ENCODE data around the gene ZNF221.
A peak's percentile ranks its signal among the peaks of the same experiment; 100 is the strongest.
"Not testable (repeated sequence)": the region's sequence is repeated elsewhere in the genome, so short reads cannot be mapped to it uniquely, and the experiment has no call there.

The ZNF221 gene

GRCh38 chr19:43934985-43935708, 15.9 kb upstream of the ZNF221 start, which contains the start of gene ZNF45:
ZNF45 (minus strand) TSS chr19:43935282; CDS start chr19:43922185, 13,097 bp downstream.
- H3K36me3 ChIP-seq (ENCODE audit: insufficient read depth, low read length) = peaks cover 25% of the 10 kb centered on the region
- H2AFZ ChIP-seq (ENCODE audit: low read depth, low read length) = peak within 1 kb of the TSS; percentile 99
- peak within 1 kb of the TSS; percentile 81 for H3K4me3 ChIP-seq (ENCODE audit: low read length)

GRCh38 chr19:43936188-43936587, 14.8 kb upstream of the ZNF221 start:
- peaks cover 13% of the 10 kb centered on the region for H3K4me1 ChIP-seq (ENCODE audit: insufficient read depth, low read length)
- peaks cover 19% of the 10 kb centered on the region for H3K36me3 ChIP-seq (ENCODE audit: insufficient read depth, low read length)
- H3K4me3 ChIP-seq (ENCODE audit: low read length) = no peak overlapping the region
- H3K27me3 ChIP-seq (ENCODE audit: insufficient read depth, low read length) = no peaks in the 10 kb centered on the region
- no peaks in the 10 kb centered on the region for H3K9me3 ChIP-seq (ENCODE audit: low read length)
- peak overlapping the region; percentile 99 for H2AFZ ChIP-seq (ENCODE audit: low read depth, low read length)

More at GRCh38 chr19:43934985-43935708, 15.9 kb upstream of the ZNF221 start, which contains the start of gene ZNF45:
- H3K27me3 ChIP-seq (ENCODE audit: insufficient read depth, low read length) = no peaks in the 10 kb centered on the region
- H3K4me1 ChIP-seq (ENCODE audit: insufficient read depth, low read length) = peaks cover 13% of the 10 kb centered on the region
- no peaks in the 10 kb centered on the region for H3K9me3 ChIP-seq (ENCODE audit: low read length)

GRCh38 chr19:43939557-43940260, 11.3 kb upstream of the ZNF221 start:
- Histone ChIP-seq H3K4me3 (ENCODE audit: low read length) (no peak overlapping the region), H3K9me3 (ENCODE audit: low read length) (no peaks in the 10 kb centered on the region), H2AFZ (ENCODE audit: low read depth, low read length) (no peak overlapping the region), H3K36me3 (ENCODE audit: insufficient read depth, low read length) (no peaks in the 10 kb centered on the region), H3K27me3 (ENCODE audit: insufficient read depth, low read length) (no peaks in the 10 kb centered on the region), H3K4me1 (ENCODE audit: insufficient read depth, low read length) (peaks cover 4% of the 10 kb centered on the region)

DNA sequence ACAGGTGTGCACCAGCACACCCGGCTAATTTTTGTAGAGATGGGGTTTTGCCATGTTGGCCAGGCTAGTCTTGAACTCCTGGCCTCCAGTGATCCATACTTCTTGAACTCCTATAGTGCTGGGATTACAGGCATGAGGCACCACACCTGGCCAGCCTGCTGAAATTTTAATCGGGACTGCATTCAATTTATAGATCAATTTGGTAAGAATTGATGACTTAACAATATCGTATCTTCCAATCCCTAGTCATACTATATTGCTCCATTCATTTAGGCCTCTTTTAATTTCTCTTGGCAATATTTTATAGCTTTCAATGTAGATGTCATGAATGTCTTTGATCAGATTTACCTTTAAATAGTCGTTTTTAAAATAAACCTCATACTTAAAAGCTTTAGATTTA, 10.3 kb upstream of the ZNF221 start:
- Histone ChIP-seq H3K4me1 (ENCODE audit: insufficient read depth, low read length) (peaks cover 1% of the 10 kb centered on the region), H3K27me3 (ENCODE audit: insufficient read depth, low read length) (no peaks in the 10 kb centered on the region), H2AFZ (ENCODE audit: low read depth, low read length) (no peak overlapping the region), H3K9me3 (ENCODE audit: low read length) (no peaks in the 10 kb centered on the region), H3K36me3 (ENCODE audit: insufficient read depth, low read length) (no peaks in the 10 kb centered on the region), H3K4me3 (ENCODE audit: low read length) (no peak overlapping the region)

DNA sequence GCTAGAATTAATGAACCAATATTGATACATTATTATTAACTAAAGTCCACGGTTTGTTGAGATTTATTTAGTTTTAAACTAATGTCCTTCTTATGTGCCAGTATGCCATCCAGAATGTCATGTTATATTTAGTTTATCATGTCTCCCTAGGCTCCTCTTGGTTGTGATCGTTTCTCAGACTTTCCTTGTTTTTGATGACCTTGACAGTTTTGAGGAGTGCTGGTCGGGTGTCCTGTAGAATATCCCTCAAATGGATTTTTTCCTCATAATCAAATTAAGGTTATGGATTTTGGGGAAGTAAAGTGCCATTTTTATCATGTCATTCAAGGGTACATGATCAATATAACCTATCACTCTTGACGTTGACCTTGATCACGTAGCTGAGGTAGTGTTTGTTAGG, 9.8 kb upstream of the ZNF221 start:
- Histone ChIP-seq H3K9me3 (ENCODE audit: low read length) (no peaks in the 10 kb centered on the region), H3K4me1 (ENCODE audit: insufficient read depth, low read length) (no peaks in the 10 kb centered on the region), H3K4me3 (ENCODE audit: low read length) (no peak overlapping the region), H2AFZ (ENCODE audit: low read depth, low read length) (no peak overlapping the region), H3K27me3 (ENCODE audit: insufficient read depth, low read length) (no peaks in the 10 kb centered on the region), H3K36me3 (ENCODE audit: insufficient read depth, low read length) (no peaks in the 10 kb centered on the region)

GRCh38 chr19:43947412-43947811, 3.6 kb upstream of the ZNF221 start:
- H3K36me3 ChIP-seq (ENCODE audit: insufficient read depth, low read length); H3K27me3 ChIP-seq (ENCODE audit: insufficient read depth, low read length); H3K4me3 ChIP-seq (ENCODE audit: low read length); H2AFZ ChIP-seq (ENCODE audit: low read depth, low read length); H3K4me1 ChIP-seq (ENCODE audit: insufficient read depth, low read length): not testable (repeated sequence)
- peaks cover 15% of the 10 kb centered on the region for H3K9me3 ChIP-seq (ENCODE audit: low read length)

- not testable (repeated sequence) for H3K4me3 ChIP-seq (ENCODE audit: low read length); H2AFZ ChIP-seq (ENCODE audit: low read depth, low read length); H3K27me3 ChIP-seq (ENCODE audit: insufficient read depth, low read length); H3K4me1 ChIP-seq (ENCODE audit: insufficient read depth, low read length); H3K36me3 ChIP-seq (ENCODE audit: insufficient read depth, low read length)
- peaks cover 22% of the 10 kb centered on the region for H3K9me3 ChIP-seq (ENCODE audit: low read length)
These were observed 1.2 kb upstream of the ZNF221 start for GRCh38 chr19:43949803-43950202.

GRCh38 chr19:43956827-43957226, 5.8 kb downstream of the ZNF221 start:
- no peak overlapping the region for H2AFZ ChIP-seq (ENCODE audit: low read depth, low read length)
- peaks cover 44% of the 10 kb centered on the region for H3K9me3 ChIP-seq (ENCODE audit: low read length)
- no peaks in the 10 kb centered on the region for H3K27me3 ChIP-seq (ENCODE audit: insufficient read depth, low read length)
- H3K4me3 ChIP-seq (ENCODE audit: low read length) = no peak overlapping the region
- peaks cover 25% of the 10 kb centered on the region for H3K36me3 ChIP-seq (ENCODE audit: insufficient read depth, low read length)
- peaks cover 4% of the 10 kb centered on the region for H3K4me1 ChIP-seq (ENCODE audit: insufficient read depth, low read length)

DNA sequence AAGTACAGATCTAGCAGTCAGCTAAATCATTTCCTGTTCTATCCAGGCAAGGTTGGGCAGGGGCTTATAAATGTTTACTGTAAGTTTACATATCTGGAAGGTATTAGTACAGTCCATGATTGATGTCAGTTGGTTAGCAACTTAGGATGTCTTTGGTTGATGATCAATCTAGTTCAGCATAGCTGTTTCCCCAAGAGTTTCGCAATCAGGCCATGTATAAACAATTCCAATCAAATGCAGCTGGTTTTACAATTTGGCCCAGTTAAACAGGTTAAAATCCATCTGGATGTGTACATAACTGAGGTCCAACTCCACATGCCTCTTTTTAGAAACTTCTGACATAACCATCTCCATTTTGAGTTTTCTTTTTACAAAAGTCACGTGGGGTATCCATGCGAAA, 6.9 kb downstream of the ZNF221 start:
- no peaks in the 10 kb centered on the region for H3K27me3 ChIP-seq (ENCODE audit: insufficient read depth, low read length)
- H2AFZ ChIP-seq (ENCODE audit: low read depth, low read length) = no peak overlapping the region
- peaks cover 43% of the 10 kb centered on the region for H3K9me3 ChIP-seq (ENCODE audit: low read length)
- H3K4me3 ChIP-seq (ENCODE audit: low read length) = no peak overlapping the region
- H3K36me3 ChIP-seq (ENCODE audit: insufficient read depth, low read length) = peaks cover 32% of the 10 kb centered on the region
- H3K4me1 ChIP-seq (ENCODE audit: insufficient read depth, low read length) = no peaks in the 10 kb centered on the region

GRCh38 chr19:43960411-43960810, 9.4 kb downstream of the ZNF221 start:
- no peaks in the 10 kb centered on the region for H3K4me1 ChIP-seq (ENCODE audit: insufficient read depth, low read length)
- H3K9me3 ChIP-seq (ENCODE audit: low read length) = peaks cover 53% of the 10 kb centered on the region
- H2AFZ ChIP-seq (ENCODE audit: low read depth, low read length) = no peak overlapping the region
- H3K27me3 ChIP-seq (ENCODE audit: insufficient read depth, low read length) = no peaks in the 10 kb centered on the region
- H3K4me3 ChIP-seq (ENCODE audit: low read length) = no peak overlapping the region
- H3K36me3 ChIP-seq (ENCODE audit: insufficient read depth, low read length) = peaks cover 41% of the 10 kb centered on the region

DNA sequence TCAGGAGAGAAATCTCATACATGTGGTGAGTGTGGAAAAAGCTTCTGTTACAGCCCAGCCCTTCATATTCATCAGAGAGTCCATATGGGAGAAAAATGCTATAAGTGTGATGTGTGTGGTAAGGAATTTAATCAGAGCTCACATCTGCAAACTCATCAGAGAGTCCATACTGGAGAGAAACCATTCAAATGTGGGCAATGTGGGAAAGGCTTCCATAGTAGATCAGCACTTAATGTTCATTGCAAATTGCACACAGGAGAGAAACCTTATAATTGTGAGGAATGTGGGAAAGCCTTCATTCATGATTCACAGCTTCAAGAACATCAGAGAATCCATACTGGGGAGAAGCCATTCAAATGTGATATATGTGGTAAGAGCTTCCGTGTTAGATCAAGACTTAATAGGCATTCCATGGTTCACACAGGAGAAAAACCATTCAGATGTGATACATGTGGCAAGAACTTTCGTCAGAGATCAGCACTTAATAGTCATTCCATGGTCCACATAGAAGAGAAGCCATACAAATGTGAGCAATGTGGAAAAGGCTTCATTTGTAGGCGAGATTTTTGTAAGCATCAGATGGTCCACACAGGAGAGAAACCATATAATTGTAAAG, 15.2 kb downstream of the ZNF221 start:
- Histone ChIP-seq H3K4me3 (ENCODE audit: low read length) (no peak overlapping the region), H3K4me1 (ENCODE audit: insufficient read depth, low read length) (no peaks in the 10 kb centered on the region), H3K36me3 (ENCODE audit: insufficient read depth, low read length) (peaks cover 84% of the 10 kb centered on the region), H3K27me3 (ENCODE audit: insufficient read depth, low read length) (no peaks in the 10 kb centered on the region), H3K9me3 (ENCODE audit: low read length) (peaks cover 77% of the 10 kb centered on the region), H2AFZ (ENCODE audit: low read depth, low read length) (no peak overlapping the region)

- H2AFZ ChIP-seq (ENCODE audit: low read depth, low read length) = no peak overlapping the region
- H3K4me3 ChIP-seq (ENCODE audit: low read length) = no peak overlapping the region
- no peaks in the 10 kb centered on the region for H3K4me1 ChIP-seq (ENCODE audit: insufficient read depth, low read length)
- H3K36me3 ChIP-seq (ENCODE audit: insufficient read depth, low read length) = peaks cover 4% of the 10 kb centered on the region
- no peaks in the 10 kb centered on the region for H3K27me3 ChIP-seq (ENCODE audit: insufficient read depth, low read length)
- H3K9me3 ChIP-seq (ENCODE audit: low read length) = peaks cover 7% of the 10 kb centered on the region
These were observed 25.7 kb downstream of the ZNF221 start for GRCh38 chr19:43976732-43977131.

DNA sequence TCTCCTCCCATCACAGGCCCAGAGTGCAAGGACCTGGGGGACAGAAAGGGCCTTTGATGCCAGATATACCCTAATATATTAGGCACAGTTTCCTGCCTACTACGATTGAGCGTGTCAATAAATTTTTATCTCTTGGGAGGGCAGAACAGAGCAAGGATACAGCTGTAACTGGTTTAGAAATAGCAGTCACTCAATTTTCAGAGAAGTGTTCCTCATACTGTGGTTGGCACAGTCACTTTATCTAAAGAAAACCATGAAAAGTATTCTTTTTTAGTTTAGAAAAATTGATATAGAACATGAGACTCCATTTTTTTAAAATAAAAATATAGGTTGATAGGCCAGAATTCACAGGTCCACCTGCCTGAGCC, 32.5 kb downstream of the ZNF221 start:
- no peaks in the 10 kb centered on the region for H3K27me3 ChIP-seq (ENCODE audit: insufficient read depth, low read length)
- peak overlapping the region; percentile 36 for H2AFZ ChIP-seq (ENCODE audit: low read depth, low read length)
- peak overlapping the region; percentile 80 for H3K4me3 ChIP-seq (ENCODE audit: low read length)
- H3K4me1 ChIP-seq (ENCODE audit: insufficient read depth, low read length) = peaks cover 4% of the 10 kb centered on the region
- H3K36me3 ChIP-seq (ENCODE audit: insufficient read depth, low read length) = no peaks in the 10 kb centered on the region
- no peaks in the 10 kb centered on the region for H3K9me3 ChIP-seq (ENCODE audit: low read length)

All from neuron (in vitro differentiated cells).